ENCODE data around the gene LDB3.

LDB3 gene

DNA sequence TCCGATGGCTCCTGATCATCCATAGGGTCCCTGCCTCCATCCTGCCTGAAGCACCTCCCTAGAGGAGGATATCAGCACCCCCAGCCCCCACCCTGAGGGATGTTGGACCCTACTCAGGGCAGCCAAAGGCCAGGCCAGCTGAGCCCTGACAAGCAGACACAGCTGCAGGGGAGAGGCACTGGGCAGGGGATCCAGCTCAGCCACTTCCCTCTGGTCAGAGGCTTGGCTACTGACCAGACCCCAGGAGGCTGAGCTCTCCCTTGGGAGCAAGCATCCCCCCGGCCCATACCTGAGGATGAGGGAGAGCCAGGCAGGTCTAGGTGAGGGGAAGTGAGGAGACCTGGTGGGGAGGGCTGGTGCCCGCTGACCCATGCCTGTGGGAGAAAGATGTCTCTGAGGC is 6.6 kb downstream of the LDB3 start:
- H3K9me3 ChIP-seq (ENCODE audit: control insufficient read depth, low read length): no peaks in the 10 kb centered on the region
- H3K27ac ChIP-seq (ENCODE audit: low read depth, low read length, severe bottlenecking): no peak overlapping the region
- peaks cover 29% of the 10 kb centered on the region for H3K4me1 ChIP-seq (ENCODE audit: control insufficient read depth, insufficient read depth, low read length, poor library complexity, severe bottlenecking)
- no peak overlapping the region for H3K4me3 ChIP-seq (ENCODE audit: extremely low read depth, insufficient read depth, low read length, poor library complexity, severe bottlenecking)
- 80 to 94% methylated on average over 2 of the region's 3 CpGs for WGBS, 2 experiments (ENCODE audit: insufficient coverage in 2 of 2)
- H3K36me3 ChIP-seq (ENCODE audit: control insufficient read depth, insufficient read depth, low read length): no peaks in the 10 kb centered on the region

DNA sequence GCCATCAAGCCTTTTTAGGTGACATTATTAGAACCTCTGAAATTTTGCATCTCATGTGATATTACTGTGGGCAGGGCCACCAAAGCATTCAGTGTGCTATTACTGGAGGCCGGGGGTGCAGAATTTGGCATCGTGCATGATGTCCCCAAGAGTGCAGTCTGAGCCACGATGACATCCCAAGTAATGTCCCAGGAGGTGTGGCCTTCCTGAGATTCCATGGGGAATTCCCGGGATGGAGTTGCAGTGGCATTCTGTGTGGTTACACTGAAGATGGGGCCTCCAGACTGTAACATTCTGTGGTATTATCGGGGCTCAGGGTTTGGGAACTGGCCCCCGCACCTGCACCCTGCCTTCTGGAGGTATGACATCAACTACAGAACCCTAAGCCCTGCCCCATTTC is 9.1 kb downstream of the LDB3 start:
- WGBS, 2 experiments (ENCODE audit: insufficient coverage in 2 of 2): 78 to 94% methylated on average over 5 to 6 of the region's 6 CpGs
- Histone ChIP-seq H3K4me1 (ENCODE audit: control insufficient read depth, insufficient read depth, low read length, poor library complexity, severe bottlenecking) (peaks cover 13% of the 10 kb centered on the region), H3K36me3 (ENCODE audit: control insufficient read depth, insufficient read depth, low read length) (no peaks in the 10 kb centered on the region), H3K4me3 (ENCODE audit: extremely low read depth, insufficient read depth, low read length, poor library complexity, severe bottlenecking) (no peak overlapping the region), H3K27ac (ENCODE audit: low read depth, low read length, severe bottlenecking) (no peak overlapping the region), H3K9me3 (ENCODE audit: control insufficient read depth, low read length) (no peaks in the 10 kb centered on the region)

DNA sequence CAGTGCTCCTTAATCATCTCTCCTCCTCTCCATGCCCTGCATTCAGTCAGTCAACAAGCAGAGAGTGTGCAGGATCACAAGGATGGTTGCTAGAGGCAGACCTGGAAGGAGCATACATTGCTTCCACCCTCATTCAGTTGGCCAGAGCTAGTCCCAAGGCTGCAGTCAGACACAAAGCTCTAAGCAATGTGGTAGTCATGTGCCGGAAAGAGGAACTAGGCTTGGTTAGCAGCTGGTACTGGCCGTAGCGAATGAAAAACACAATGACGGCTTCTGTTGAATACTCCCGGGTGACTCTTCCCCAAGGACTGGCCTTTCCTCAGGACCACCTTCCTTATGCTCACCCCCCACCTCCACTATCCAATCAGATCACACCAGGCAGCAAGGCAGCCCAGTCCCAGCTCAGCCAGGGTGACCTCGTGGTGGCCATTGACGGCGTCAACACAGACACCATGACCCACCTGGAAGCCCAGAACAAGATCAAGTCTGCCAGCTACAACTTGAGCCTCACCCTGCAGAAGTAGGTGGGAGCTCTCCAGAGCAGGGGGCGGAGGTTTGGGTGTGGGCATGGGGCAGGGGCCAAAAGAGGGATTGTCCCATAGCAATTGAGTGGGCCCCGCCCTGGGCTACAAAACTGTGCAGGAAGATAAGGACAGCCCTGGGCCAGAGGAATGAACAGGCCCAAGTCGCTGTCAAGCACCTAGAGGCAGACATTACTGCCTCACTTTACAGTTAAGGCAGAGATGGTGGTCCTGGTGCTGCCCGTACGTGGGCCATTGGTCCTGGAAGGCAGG is 10.9 kb downstream of the LDB3 start:
- H3K4me1 ChIP-seq (ENCODE audit: control insufficient read depth, insufficient read depth, low read length, poor library complexity, severe bottlenecking): no peaks in the 10 kb centered on the region
- H3K9me3 ChIP-seq (ENCODE audit: control insufficient read depth, low read length): no peaks in the 10 kb centered on the region
- H3K4me3 ChIP-seq (ENCODE audit: extremely low read depth, insufficient read depth, low read length, poor library complexity, severe bottlenecking): no peak overlapping the region
- 94 to 98% methylated on average over 12 to 13 of the region's 13 CpGs for WGBS, 2 experiments (ENCODE audit: insufficient coverage in 2 of 2)
- H3K27ac ChIP-seq (ENCODE audit: low read depth, low read length, severe bottlenecking): no peak overlapping the region
- no peaks in the 10 kb centered on the region for H3K36me3 ChIP-seq (ENCODE audit: control insufficient read depth, insufficient read depth, low read length)

DNA sequence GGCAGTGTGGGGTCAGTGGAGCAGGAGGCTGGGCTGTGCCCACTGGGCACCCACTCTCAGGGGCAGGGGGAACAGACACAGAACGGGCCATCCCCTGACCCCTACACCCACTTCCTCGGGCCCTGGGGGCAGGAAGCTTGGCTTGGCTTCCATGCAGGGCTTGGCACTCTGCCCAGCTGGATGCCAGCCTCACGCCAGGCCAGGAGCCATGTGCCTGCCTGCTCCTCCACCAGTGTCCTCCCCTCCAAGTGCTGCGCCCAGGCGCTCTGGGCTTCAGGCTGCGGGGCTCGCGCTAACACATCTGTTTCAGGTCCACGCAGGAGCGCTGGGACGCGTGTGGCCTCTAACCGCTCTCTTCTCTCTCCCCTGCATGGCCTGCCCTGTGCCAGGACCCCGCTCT is 12.7 kb downstream of the LDB3 start:
- Histone ChIP-seq H3K36me3 (ENCODE audit: control insufficient read depth, insufficient read depth, low read length) (no peaks in the 10 kb centered on the region), H3K4me1 (ENCODE audit: control insufficient read depth, insufficient read depth, low read length, poor library complexity, severe bottlenecking) (peaks cover 18% of the 10 kb centered on the region), H3K4me3 (ENCODE audit: extremely low read depth, insufficient read depth, low read length, poor library complexity, severe bottlenecking) (no peak overlapping the region), H3K27ac (ENCODE audit: low read depth, low read length, severe bottlenecking) (no peak overlapping the region), H3K9me3 (ENCODE audit: control insufficient read depth, low read length) (no peaks in the 10 kb centered on the region)
- 89 to 98% methylated on average over 8 to 14 of the region's 14 CpGs for whole genome bisulfite sequencing, 2 experiments (ENCODE audit: insufficient coverage in 2 of 2)

DNA sequence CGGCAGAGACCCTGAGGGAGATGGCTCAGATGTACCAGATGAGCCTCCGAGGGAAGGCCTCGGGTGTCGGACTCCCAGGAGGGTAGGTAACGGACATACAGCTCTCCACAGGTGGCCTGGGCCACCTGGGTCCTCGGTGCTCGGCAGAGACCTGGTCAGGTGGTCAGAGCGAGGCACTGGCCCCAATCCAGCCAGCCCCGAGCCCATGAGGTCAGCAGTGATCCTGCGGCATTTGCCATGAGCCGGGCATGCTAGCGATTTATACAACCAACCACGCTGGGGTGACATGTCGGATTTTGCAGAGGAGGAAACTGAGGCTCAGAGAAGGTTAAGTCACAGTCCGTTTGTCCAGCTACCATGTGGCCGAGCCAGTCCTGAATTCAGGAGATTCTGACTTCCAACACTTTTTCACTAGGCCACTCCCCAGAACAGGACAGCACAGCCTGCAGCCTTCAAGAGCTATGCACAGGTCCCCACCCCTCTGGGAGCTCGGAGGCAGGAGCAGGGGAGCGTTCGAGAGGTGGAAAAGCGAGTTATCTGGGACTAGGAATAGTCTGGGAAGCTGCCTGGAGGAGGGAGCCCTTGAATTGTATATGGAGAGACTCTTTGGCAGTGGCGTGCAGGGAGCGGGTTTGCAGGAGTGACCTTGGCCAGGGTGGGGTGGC is 13.5 kb downstream of the LDB3 start:
- H3K4me3 ChIP-seq (ENCODE audit: extremely low read depth, insufficient read depth, low read length, poor library complexity, severe bottlenecking): no peak overlapping the region
- no peak overlapping the region for H3K27ac ChIP-seq (ENCODE audit: low read depth, low read length, severe bottlenecking)
- H3K4me1 ChIP-seq (ENCODE audit: control insufficient read depth, insufficient read depth, low read length, poor library complexity, severe bottlenecking): peaks cover 20% of the 10 kb centered on the region
- H3K9me3 ChIP-seq (ENCODE audit: control insufficient read depth, low read length): no peaks in the 10 kb centered on the region
- WGBS, 2 experiments (ENCODE audit: insufficient coverage in 2 of 2): 90 to 91% methylated on average over 18 to 21 of the region's 22 CpGs
- no peaks in the 10 kb centered on the region for H3K36me3 ChIP-seq (ENCODE audit: control insufficient read depth, insufficient read depth, low read length)

DNA sequence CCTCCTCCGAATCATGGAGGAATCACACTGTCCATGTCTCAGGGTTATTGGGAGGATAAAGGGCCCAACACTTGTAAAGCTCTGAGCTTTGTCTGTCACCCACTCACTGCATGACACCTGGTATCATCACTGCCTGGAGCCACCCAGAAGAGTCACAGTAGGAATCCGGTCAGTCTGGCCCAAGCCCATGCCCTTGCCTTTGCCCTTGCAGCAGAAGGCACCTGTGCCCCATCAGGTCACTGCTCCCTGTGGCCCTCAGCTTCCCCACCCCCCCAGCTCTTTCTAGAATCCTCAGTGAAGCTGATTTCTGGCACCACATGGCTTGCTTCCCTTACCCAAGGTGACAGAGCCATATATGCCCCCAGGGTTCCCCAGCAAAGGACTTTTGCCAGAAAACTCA is 14.4 kb downstream of the LDB3 start:
- no peak overlapping the region for H3K27ac ChIP-seq (ENCODE audit: low read depth, low read length, severe bottlenecking)
- WGBS, 2 experiments (ENCODE audit: insufficient coverage in 2 of 2): 80% methylated on average over 2 of the region's 2 CpGs
- H3K4me1 ChIP-seq (ENCODE audit: control insufficient read depth, insufficient read depth, low read length, poor library complexity, severe bottlenecking): peaks cover 23% of the 10 kb centered on the region
- H3K9me3 ChIP-seq (ENCODE audit: control insufficient read depth, low read length): no peaks in the 10 kb centered on the region
- H3K4me3 ChIP-seq (ENCODE audit: extremely low read depth, insufficient read depth, low read length, poor library complexity, severe bottlenecking): no peak overlapping the region
- H3K36me3 ChIP-seq (ENCODE audit: control insufficient read depth, insufficient read depth, low read length): no peaks in the 10 kb centered on the region

DNA sequence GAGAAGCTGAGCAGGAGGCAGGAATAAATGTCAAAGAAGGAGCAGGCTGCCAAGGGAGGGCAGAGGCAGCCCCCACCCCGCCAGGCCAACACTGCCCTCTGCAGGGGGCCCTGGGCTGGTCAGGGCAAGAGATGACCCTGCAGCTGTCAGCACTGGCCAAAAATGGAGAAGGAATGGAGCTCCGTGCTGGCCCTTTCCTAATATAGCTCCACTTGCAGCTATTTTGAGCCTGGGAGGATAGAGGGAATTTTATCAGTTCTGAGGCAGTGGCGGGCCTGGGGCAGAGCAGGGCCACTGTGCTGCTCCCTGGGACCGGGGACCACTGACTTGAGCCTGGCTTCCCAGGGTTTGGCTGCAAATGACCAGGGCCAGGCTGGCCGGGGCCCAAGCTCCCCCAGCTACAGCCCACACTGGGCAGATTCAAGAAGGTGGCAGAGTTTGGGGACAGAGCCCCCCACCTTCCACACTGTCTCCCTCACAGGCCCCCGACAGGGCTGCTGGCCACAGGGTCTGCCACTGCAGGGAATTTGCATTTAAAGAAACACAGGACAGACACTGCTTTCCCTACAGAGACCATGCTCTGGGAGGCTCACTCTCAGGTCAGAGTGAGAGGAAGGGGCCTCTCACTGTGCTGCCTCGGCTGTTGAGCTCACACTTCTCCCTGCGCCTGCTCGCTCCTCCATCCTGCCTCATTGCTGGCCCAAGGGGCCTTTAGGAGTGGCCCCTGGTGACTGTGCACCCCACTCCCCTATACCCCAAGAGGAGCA is 16.2 kb downstream of the LDB3 start:
- no peak overlapping the region for H3K4me3 ChIP-seq (ENCODE audit: extremely low read depth, insufficient read depth, low read length, poor library complexity, severe bottlenecking)
- peaks cover 29% of the 10 kb centered on the region for H3K4me1 ChIP-seq (ENCODE audit: control insufficient read depth, insufficient read depth, low read length, poor library complexity, severe bottlenecking)
- H3K9me3 ChIP-seq (ENCODE audit: control insufficient read depth, low read length): no peaks in the 10 kb centered on the region
- peak overlapping the region; percentile 43 for H3K27ac ChIP-seq (ENCODE audit: low read depth, low read length, severe bottlenecking)
- WGBS, 2 experiments (ENCODE audit: insufficient coverage in 2 of 2): 33 to 37% methylated on average over 5 to 6 of the region's 9 CpGs
- H3K36me3 ChIP-seq (ENCODE audit: control insufficient read depth, insufficient read depth, low read length): no peaks in the 10 kb centered on the region

DNA sequence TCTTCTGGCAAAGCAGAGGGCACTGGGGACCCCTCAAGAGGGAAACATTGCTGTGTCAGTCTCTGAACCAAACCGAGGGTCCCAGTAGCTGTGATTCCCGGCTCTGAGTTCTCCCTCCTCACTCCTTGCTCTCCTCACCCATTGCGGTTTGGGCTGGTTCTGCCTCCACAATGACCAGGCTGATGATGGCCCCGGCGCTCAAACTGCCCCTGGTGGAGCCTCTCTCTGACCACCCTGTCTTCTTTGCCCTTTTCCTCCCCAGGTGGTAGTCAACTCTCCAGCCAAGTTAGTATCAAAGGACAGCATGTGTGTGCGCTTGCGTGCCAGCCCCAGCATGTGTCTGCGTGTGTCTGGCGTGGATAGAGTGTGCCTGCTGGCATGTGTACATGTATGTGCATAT is 17.1 kb downstream of the LDB3 start:
- 91 to 95% methylated on average over 7 to 9 of the region's 9 CpGs for WGBS, 2 experiments (ENCODE audit: insufficient coverage in 2 of 2)
- H3K4me3 ChIP-seq (ENCODE audit: extremely low read depth, insufficient read depth, low read length, poor library complexity, severe bottlenecking): no peak overlapping the region
- H3K9me3 ChIP-seq (ENCODE audit: control insufficient read depth, low read length): no peaks in the 10 kb centered on the region
- no peak overlapping the region for H3K27ac ChIP-seq (ENCODE audit: low read depth, low read length, severe bottlenecking)
- H3K36me3 ChIP-seq (ENCODE audit: control insufficient read depth, insufficient read depth, low read length): no peaks in the 10 kb centered on the region
- peaks cover 29% of the 10 kb centered on the region for H3K4me1 ChIP-seq (ENCODE audit: control insufficient read depth, insufficient read depth, low read length, poor library complexity, severe bottlenecking)

DNA sequence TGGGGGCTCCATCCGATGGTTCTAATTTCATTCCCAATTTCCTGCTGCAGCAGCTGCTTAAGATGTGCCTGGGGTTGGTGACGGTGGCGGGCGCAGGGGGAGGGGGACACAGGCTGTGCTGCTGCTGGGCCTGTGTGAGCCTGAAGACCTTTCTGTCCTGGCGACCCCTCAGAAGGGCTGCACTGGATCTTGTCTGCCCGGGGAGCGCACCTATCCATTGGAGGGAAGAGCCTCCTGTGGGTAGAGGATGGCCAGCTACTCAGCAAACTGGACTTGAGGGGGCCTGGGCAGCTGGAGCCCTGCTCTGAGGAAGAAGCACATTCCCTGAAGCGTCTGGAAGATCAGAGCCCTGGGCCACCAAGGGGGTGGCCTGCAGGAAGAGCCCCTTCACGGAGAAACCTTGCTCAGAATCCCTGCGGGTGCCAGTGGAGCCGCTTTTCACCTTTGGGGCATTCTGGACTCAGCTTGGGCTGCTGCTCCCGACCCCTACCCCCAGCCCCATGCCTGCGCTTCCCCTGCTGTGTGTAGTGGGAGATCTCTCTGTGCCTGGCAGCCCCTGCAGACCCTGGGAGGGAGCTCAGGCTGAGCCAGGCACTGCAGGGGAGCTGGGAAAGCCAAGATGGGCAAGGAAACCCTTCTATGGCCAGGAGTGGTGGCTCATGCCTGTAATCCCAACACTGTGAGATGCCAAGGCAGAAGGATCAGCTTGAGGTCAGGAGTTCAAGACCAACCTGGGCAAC is 17.8 kb downstream of the LDB3 start:
- Histone ChIP-seq H3K4me3 (ENCODE audit: extremely low read depth, insufficient read depth, low read length, poor library complexity, severe bottlenecking) (no peak overlapping the region), H3K9me3 (ENCODE audit: control insufficient read depth, low read length) (no peaks in the 10 kb centered on the region)
- WGBS, 2 experiments (ENCODE audit: insufficient coverage in 2 of 2): 78 to 91% methylated on average over 9 to 11 of the region's 13 CpGs

DNA sequence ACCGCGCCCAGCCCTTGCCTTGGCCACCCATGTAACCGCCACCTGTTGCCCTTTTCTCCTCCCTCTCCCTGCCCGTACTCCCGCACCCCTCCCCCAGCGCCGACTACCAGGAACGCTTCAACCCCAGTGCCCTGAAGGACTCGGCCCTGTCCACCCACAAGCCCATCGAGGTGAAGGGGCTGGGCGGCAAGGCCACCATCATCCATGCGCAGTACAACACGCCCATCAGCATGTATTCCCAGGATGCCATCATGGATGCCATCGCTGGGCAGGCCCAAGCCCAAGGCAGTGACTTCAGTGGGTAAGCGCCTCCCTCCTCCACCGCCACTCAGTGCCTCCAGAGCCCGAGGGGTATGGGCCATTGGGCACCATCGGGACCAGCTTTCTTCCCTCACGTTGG is 18.7 kb downstream of the LDB3 start:
- WGBS, 2 experiments (ENCODE audit: insufficient coverage in 2 of 2): 95 to 97% methylated on average over 10 to 18 of the region's 19 CpGs
- Histone ChIP-seq H3K4me3 (ENCODE audit: extremely low read depth, insufficient read depth, low read length, poor library complexity, severe bottlenecking) (no peak overlapping the region), H3K36me3 (ENCODE audit: control insufficient read depth, insufficient read depth, low read length) (no peaks in the 10 kb centered on the region), H3K9me3 (ENCODE audit: control insufficient read depth, low read length) (no peaks in the 10 kb centered on the region), H3K27ac (ENCODE audit: low read depth, low read length, severe bottlenecking) (no peak overlapping the region), H3K4me1 (ENCODE audit: control insufficient read depth, insufficient read depth, low read length, poor library complexity, severe bottlenecking) (peaks cover 29% of the 10 kb centered on the region)

More for the DNA sequence above, 17.8 kb downstream of the LDB3 start:
- H3K36me3 ChIP-seq (ENCODE audit: control insufficient read depth, insufficient read depth, low read length): no peaks in the 10 kb centered on the region
- H3K4me1 ChIP-seq (ENCODE audit: control insufficient read depth, insufficient read depth, low read length, poor library complexity, severe bottlenecking): peaks cover 29% of the 10 kb centered on the region
- H3K27ac ChIP-seq (ENCODE audit: low read depth, low read length, severe bottlenecking): no peak overlapping the region
